Activated CD4-positive, CD25-positive, alpha-beta regulatory T cell treated with anti-CD3 and anti-CD28 coated beads, Interleukin-2, amount 50 U/mL, for 72 hours (primary cell): Measurements from ENCODE around the gene EPHB2.
"Not testable (repeated sequence)": the region's sequence is repeated elsewhere in the genome, so short reads cannot be mapped to it uniquely, and the experiment has no call there.

Source experiments
- DNase-seq: peaks from one replicate; pipeline ENCODE4 v3.0.0; 2021

The EPHB2 gene

GRCh38 chr1:22843441-22844183, 133.0 kb downstream of the EPHB2 start:
- DNase-seq = not testable (repeated sequence)

- DNase-seq = no peak
Observed at GRCh38 chr1:22844621-22845020, 134.0 kb downstream of the EPHB2 start.

GRCh38 chr1:22845398-22845935, 134.8 kb downstream of the EPHB2 start:
- DNase-seq = no peak

- DNase-seq = no peak
Observed at GRCh38 chr1:22846458-22846857, 135.8 kb downstream of the EPHB2 start.

GRCh38 chr1:22847249-22847648, 136.6 kb downstream of the EPHB2 start:
- DNase-seq = no peak

GRCh38 chr1:22847709-22848108, 137.1 kb downstream of the EPHB2 start:
- no peak for DNase-seq

- no peak for DNase-seq
Observed at GRCh38 chr1:22848405-22848804, 137.8 kb downstream of the EPHB2 start.

GRCh38 chr1:22849770-22850169, 139.1 kb downstream of the EPHB2 start:
- no peak for DNase-seq

GRCh38 chr1:22850281-22850680, 139.6 kb downstream of the EPHB2 start:
- no peak for DNase-seq

GRCh38 chr1:22850681-22851080, 140.0 kb downstream of the EPHB2 start:
- DNase-seq = no peak

- no peak for DNase-seq
Observed at GRCh38 chr1:22851517-22851916, 140.9 kb downstream of the EPHB2 start.

- DNase-seq = no peak
Observed at GRCh38 chr1:22852144-22852655, 141.6 kb downstream of the EPHB2 start.

GRCh38 chr1:22853651-22854185, 143.1 kb downstream of the EPHB2 start:
- DNase-seq = no peak

GRCh38 chr1:22854688-22855565, 144.3 kb downstream of the EPHB2 start:
- no peak for DNase-seq

GRCh38 chr1:22855668-22856606, 145.3 kb downstream of the EPHB2 start:
- DNase-seq = no peak

- DNase-seq = no peak
Observed at GRCh38 chr1:22857661-22858060, 147.0 kb downstream of the EPHB2 start.

- no peak for DNase-seq
Observed at GRCh38 chr1:22860414-22860800, 149.8 kb downstream of the EPHB2 start.

- no peak for DNase-seq
Observed at GRCh38 chr1:22860883-22861385, 150.3 kb downstream of the EPHB2 start.

GRCh38 chr1:22861764-22862440, 151.3 kb downstream of the EPHB2 start:
- no peak for DNase-seq

- no peak for DNase-seq
Observed at GRCh38 chr1:22862752-22863151, 152.1 kb downstream of the EPHB2 start.

GRCh38 chr1:22863766-22864165, 153.1 kb downstream of the EPHB2 start:
- DNase-seq = no peak
